Muscle layer of colon (tissue), 2 donors: ENCODE data around the gene GFOD1.
"Not testable (repeated sequence)": the region's sequence is repeated elsewhere in the genome, so short reads cannot be mapped to it uniquely, and the experiment has no call there.

Source experiments
- H3K27ac ChIP-seq: one replicate; pipeline ENCODE4 v1.7.0; 2013; ENCODE audit warnings: low read depth, mild to moderate bottlenecking, low read length, moderate library complexity
- H3K27me3 ChIP-seq, 2 donors: one replicate each; pipeline ENCODE4 v1.7.0; 2013; ENCODE audit warnings: low read length in 2 of 2, mild to moderate bottlenecking in 2 of 2; ENCODE audit not compliant: insufficient read depth in 2 of 2, control insufficient read depth in 1 of 2
- H3K36me3 ChIP-seq: one replicate; pipeline ENCODE4 v1.7.0; 2013; ENCODE audit warnings: mild to moderate bottlenecking, low read length; ENCODE audit not compliant: insufficient read depth
- H3K4me1 ChIP-seq: one replicate; pipeline ENCODE4 v1.7.0; 2013; ENCODE audit warnings: mild to moderate bottlenecking, low read length; ENCODE audit not compliant: insufficient read depth
- H3K4me3 ChIP-seq, 2 donors: one replicate each; pipeline ENCODE4 v1.7.0; 2013; ENCODE audit warnings: low read length in 2 of 2, low read depth in 1 of 2, mild to moderate bottlenecking in 1 of 2, moderate library complexity in 1 of 2
- H3K9ac ChIP-seq: one replicate; pipeline ENCODE4 v1.7.0; 2013; ENCODE audit warnings: low read length
- H3K9me3 ChIP-seq: one replicate; pipeline ENCODE4 v1.7.0; 2013; ENCODE audit warnings: mild to moderate bottlenecking, low read length
- donor health status: abdominal sarcoma.
- donor health status: Adenocarcinoma of cecum.

The GFOD1 gene

DNA sequence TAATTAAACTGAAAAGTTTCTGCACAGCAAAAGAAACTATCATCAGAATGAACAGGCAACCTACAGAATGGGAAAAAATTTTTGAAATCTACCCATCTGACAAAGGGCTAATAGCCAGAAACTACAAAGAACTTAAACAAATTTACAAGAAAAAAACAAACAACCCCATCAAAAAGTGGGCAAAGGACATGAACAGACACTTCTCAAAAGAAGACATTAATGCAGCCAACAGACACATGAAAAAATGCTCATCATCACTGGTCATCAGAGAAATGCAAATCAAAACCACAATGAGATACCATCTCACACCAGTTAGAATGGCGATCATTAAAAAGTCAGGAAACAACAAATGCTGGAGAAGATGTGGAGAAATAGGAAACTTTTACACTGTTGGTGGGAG, 98.6 kb downstream of the GFOD1 start:
- not testable (repeated sequence) for H3K27ac ChIP-seq, H3K27me3 ChIP-seq, H3K36me3 ChIP-seq, H3K4me3 ChIP-seq, H3K9ac ChIP-seq, H3K9me3 ChIP-seq, H3K4me1 ChIP-seq

DNA sequence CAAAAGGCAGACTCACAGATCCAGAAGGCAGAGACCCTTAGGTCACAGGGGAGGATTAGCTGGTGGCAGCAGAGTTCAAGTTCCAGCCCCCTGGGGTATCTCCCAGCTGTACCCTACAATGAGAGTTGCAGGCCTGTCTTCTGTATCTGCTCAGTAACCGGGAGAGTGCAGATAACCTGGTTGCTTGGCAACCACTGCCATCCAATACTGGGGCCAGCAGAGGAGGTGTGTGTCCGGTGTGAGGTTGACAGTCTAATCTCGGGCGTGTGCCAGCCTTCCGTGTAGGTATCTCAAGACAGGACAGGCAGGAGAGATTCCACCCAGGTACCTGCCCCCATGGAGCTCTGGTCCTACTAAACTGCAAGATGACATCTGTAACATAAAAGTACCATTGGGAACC, 102.4 kb downstream of the GFOD1 start:
- Histone ChIP-seq H3K36me3 (no peaks in the 10 kb centered on the region), H3K9me3 (no peaks in the 10 kb centered on the region), H3K27ac (no peak overlapping the region), H3K4me3 (no peak overlapping the region), H3K4me1 (peaks cover 22% of the 10 kb centered on the region), H3K9ac (no peak overlapping the region), H3K27me3 (no peaks in the 10 kb centered on the region)

DNA sequence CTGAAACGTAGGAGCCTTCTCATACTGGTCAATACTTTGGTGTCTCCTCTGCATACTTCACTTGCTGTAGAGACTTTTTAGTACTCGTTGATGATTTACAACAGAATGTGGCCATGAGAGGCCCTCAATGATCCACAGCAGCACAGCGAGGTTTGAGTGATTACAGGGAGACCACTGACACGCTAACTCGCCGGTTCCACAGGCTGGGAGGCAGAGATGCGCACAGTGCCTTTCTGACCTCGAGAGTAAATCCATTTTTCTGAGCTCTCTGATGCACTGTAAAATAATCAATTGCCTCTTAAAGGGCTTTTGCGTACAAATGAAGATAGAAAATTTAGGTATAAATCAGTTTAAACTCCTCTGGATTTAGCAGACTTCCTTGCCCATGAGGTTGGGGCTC, 102.9 kb downstream of the GFOD1 start:
- H3K4me1 ChIP-seq: peaks cover 27% of the 10 kb centered on the region
- peak overlapping the region; percentile 34 for H3K27ac ChIP-seq

DNA sequence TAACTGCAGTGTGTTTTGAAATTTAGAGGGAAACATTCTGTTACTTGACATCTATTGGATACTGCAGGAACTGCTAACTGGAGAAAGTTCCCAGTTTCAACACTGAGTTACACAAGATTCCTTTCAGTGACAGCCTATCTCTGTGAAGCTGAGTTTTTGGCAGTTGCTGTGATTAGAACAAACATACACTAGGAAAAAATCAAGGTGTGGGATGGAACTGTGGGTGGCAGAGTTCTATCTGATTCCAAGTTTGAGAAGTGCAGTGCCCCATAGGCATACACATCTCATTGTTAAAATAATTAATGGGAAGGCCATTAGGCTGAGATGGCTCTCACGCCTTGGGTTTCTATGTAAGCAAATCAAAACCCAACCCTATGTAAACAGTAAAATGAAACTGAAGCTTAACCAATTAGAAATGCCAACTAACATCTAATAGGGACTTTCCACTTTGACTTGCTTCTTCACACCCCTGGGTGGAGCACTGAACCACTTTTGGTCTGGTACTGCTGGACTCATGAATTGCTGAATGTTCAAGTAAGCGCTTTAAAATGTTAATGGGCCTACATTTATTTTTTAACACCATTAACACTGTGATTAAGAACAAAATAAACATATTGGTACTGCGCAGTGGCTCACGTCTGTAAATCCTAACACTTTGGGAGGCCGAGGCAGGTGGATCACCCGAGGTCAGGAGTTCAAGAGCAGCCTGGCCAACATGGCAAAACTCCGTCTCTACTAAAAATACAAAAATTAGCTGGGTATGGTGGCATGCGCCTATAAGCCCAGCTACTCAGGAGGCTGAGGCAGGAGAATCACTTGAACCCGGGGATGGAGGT, 103.9 kb downstream of the GFOD1 start:
- Histone ChIP-seq H3K27ac (peak overlapping the region; percentile 34), H3K4me3 (no peak overlapping the region), H3K9ac (no peak overlapping the region), H3K27me3 (no peaks in the 10 kb centered on the region), H3K4me1 (peaks cover 32% of the 10 kb centered on the region), H3K36me3 (no peaks in the 10 kb centered on the region), H3K9me3 (no peaks in the 10 kb centered on the region)

More for the DNA sequence above, 102.9 kb downstream of the GFOD1 start:
- Histone ChIP-seq H3K36me3 (no peaks in the 10 kb centered on the region), H3K4me3 (no peak overlapping the region), H3K27me3 (no peaks in the 10 kb centered on the region), H3K9ac (no peak overlapping the region), H3K9me3 (no peaks in the 10 kb centered on the region)

DNA sequence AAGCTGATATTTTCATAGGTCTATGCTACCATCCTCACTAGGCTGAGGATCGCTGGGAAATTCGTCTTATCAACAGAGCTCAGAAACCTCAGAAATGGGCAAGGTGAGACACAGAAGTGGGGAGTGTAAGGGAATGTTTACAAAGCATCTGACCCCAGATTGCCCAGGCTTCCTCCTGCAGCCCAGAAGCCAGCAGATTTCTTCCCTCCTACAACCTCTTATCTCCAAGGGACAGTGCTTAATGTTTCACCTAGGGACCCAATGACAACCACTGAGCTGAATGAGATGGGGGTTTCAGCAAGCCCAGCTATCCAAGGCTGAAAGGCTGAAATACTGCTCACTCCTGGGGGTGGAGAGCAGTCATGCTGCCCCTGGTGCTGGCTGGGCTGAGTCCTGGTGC, 106.6 kb downstream of the GFOD1 start:
- Histone ChIP-seq H3K36me3 (no peaks in the 10 kb centered on the region), H3K9ac (no peak overlapping the region), H3K4me1 (peaks cover 32% of the 10 kb centered on the region), H3K4me3 (no peak overlapping the region), H3K27me3 (no peaks in the 10 kb centered on the region), H3K9me3 (no peaks in the 10 kb centered on the region), H3K27ac (no peak overlapping the region)

DNA sequence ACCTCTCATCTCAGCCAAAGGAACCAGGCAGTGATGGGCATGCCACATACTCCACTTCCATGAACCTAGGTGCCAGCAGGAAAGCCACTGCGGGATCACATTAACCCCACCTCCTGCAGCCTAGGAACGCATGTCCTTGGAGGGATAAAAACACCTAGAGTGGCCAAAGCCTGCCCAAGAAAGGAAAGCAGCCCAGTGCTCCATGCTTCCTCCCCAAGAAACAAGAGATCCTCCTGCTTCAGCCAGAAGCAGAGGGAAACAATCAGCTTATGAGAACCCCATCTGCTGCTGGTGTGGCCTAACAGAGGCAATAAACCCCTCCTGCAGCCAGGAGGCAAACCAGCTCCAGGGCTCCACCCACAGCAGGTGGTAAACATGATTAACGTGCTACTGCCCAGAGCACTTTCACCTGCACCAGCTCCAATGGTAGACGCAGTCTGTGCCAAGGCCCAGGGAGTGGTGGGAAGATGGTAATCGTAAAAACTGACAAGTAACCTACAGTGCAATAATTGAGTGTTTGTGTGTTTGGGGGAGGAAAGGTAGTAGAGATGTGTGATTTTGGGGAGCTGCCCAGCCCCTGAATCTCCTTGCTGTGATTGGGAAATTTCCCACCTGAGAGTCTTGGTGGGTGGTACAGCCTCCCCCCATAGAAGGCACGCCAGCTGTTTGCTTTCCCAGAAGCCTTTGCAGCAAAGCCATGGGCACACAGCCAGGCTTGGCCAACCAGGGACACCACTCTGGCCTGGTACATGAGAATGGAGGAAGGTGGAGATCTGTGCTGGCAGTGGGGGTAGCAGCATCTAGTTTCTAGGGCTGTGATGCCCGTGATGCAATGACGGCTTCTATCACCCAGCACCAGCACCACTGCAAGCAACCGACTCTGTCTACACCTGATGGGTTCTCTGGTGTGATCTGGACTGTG, 108.5 kb downstream of the GFOD1 start:
- Histone ChIP-seq H3K4me1 (peaks cover 32% of the 10 kb centered on the region), H3K9ac (no peak overlapping the region), H3K36me3 (no peaks in the 10 kb centered on the region), H3K27me3 (no peaks in the 10 kb centered on the region), H3K9me3 (no peaks in the 10 kb centered on the region), H3K27ac (no peak overlapping the region), H3K4me3 (no peak overlapping the region)

DNA sequence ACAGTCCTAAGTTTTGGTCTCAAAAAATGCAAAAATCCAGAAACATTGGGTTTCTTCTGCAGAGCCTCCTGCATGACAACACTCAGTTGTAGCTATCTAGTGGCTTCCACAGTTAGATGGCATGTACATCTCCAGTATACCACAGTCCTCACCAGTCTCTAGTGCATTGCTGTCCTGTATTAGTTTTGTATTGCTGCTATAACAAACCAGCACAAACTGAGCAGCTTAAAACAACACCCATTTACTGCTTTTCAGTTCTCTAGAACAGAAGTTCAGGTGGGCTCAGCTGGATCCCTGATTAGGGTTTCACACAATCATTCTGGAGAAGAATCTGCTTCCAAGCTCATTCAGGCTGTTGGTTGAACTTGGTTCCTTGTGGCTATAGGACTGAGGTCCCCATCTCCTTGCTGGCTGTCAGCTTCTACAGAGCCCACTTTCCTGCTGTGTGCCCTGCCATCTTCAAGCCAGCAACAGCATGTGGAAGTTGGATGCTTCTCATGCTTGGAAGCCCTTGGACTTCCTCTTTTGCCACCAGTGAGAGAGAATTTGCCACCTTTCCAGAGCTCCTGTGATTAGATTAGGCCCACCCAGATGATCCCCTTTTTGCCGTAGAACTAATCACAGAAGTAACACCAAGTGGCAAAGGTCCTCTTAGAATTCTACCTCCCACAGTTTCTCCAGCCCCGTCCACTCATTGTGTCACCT, 110.2 kb downstream of the GFOD1 start:
- H3K9me3 ChIP-seq: no peaks in the 10 kb centered on the region
- no peak overlapping the region for H3K9ac ChIP-seq
- peaks cover 21% of the 10 kb centered on the region for H3K4me1 ChIP-seq
- H3K4me3 ChIP-seq: no peak overlapping the region
- no peaks in the 10 kb centered on the region for H3K36me3 ChIP-seq
- H3K27me3 ChIP-seq: no peaks in the 10 kb centered on the region
- H3K27ac ChIP-seq: no peak overlapping the region

DNA sequence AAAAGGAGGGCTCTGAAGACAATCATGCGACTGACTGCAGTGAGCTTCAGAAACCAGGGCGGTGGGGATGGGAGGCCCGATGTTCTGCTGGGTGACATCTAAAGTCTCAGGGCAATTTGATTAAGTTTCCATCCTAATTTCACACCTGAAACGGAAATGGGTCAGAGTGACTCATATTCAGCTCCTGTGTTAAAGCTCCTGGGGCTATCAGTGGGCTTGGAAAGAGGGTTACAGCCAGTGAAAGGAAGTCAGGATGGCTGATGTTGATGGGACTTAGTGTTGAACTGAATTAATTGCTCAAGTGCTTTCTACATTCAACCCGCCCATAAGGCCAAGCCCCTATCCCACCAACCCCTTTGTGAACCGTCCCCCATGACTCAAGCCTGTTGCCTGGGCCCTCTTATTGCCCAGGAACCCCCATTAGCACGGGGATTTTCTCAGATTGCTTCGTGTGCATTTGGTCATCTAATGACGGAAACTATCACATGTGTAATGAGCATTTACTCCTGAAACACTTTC, 112.0 kb downstream of the GFOD1 start:
- Histone ChIP-seq H3K27ac (no peak overlapping the region), H3K9me3 (no peaks in the 10 kb centered on the region), H3K4me1 (peaks cover 14% of the 10 kb centered on the region), H3K4me3 (no peak overlapping the region), H3K9ac (no peak overlapping the region), H3K27me3 (no peaks in the 10 kb centered on the region), H3K36me3 (no peaks in the 10 kb centered on the region)

DNA sequence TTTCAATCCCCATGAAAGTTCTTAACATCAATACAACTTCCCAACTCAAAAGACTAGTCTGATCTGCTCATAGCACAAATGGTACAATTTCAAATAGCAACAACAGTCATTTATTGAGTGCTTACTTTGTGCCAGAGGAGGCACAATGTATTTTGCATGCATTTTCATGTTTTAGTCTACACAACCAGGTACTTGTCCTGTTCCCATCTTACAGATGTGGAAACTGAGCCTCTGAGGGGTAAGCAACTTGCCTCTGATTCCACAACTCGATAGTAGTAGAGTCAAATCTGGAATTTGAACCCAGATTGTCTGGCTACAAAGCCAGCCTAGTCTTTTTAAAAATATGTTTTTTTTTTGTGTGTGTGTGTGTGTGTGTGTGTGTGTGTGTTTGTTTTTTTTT, 113.5 kb downstream of the GFOD1 start:
- Histone ChIP-seq H3K4me3 (no peak overlapping the region), H3K27me3 (no peaks in the 10 kb centered on the region), H3K27ac (no peak overlapping the region), H3K36me3 (no peaks in the 10 kb centered on the region), H3K9me3 (no peaks in the 10 kb centered on the region), H3K9ac (no peak overlapping the region), H3K4me1 (no peaks in the 10 kb centered on the region)

DNA sequence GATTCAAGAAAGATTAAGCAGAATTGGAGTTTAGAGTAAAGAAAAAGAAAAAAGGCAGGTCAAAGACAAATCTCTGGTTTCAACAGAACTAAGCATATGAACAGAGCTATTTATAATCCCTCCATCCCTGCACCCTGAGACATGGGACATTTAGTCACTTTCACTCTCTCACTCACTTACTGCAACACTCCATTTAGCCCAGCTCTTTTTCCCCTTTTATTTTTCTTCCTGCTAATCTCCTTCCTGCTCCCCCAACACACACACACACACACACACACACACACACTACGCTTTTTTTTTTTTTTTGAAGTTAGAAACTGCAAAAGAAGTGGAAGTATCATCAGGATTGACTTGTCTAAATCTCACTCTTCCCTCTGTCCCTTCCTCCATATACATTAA, 113.9 kb downstream of the GFOD1 start:
- Histone ChIP-seq H3K36me3 (no peaks in the 10 kb centered on the region), H3K4me1 (no peaks in the 10 kb centered on the region), H3K27me3 (no peaks in the 10 kb centered on the region), H3K9me3 (no peaks in the 10 kb centered on the region), H3K4me3 (no peak overlapping the region), H3K9ac (no peak overlapping the region), H3K27ac (no peak overlapping the region)
